DMS114 treated with DMSO at 0.1 percent for 48 hours (cell line): ENCODE results near the gene CNTN5.

Source experiments
- DNase-seq: peaks from one replicate; lab custom pipeline; 2025; ENCODE audit not compliant: unreplicated experiment; lab: John Stamatoyannopoulos, UW

CNTN5 gene

DNA sequence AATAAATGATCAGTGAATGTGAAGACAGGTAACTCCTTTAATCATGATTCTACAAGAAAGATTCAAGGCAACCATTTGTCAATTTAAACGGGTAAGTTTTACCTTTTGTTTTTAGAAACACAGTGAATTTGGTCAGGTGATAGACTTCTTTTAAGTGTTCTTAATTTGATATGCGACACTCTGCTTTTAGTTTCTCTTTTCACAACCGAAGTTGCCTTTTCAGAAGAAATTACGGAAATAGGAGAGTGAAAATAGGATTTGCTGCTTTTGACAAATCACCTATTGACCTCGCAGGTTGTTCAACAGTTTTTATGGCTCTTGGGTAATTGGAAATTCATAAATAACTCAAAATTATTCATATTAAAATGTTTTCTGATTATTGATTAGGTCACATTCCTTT, 142.1 kb downstream of the CNTN5 start:
- no peak for DNase-seq

DNA sequence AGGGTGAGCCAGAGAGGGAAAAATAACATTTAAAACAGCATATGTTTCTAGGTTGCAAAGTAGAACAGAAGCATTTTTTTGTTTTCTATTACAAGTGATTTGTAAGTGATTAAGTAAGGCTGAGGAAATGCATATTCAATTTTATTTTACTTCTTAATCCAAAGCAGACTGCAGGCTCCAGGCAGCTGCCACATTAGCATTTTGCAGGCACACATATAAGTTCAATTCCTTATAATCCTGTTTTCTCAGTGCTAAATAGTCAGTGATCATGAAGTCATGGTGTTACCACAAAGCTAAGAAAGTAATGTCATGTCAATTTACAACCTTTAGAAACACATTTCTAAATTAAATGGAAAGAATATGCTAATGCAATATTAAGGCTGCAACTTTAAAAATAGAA, 149.8 kb downstream of the CNTN5 start:
- no peak for DNase-seq

DNA sequence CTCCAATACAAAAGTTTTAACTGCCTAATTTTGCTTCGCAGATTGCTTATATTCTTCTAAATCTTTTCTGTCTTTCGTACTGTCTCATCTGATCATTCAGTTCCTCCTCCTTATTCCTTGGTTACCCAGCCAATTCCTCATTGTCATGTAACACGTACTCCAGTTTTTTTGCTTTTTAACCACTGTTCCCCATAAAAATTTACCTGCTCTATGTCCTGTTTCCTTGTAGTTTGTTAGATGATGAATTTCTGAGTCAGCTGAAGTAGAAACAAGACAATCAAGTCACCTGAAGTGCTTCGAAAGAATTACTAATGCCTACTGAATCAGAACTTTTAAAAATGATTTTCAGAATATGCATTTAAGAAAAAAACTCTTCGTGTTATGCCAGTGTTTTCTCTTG, 150.6 kb downstream of the CNTN5 start:
- DNase-seq = no peak

DNA sequence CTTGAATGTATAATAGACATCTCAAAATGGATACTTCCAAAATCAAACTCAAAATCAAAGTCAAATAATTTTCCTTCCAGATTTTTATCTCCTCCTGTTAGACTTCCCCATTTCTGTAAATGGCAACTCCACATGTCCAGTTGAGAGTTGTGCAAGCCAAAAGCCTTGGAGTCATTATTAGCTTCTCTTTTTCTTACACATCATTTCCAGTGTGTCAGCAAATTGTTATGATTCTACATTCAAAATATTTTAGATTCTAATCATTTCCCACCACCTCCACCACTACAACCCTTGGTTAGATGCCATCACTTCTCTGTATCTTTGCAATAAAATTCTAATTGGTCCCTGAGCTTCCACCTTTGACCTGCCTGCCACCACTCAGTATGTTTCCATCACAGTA, 155.7 kb downstream of the CNTN5 start:
- no peak for DNase-seq

DNA sequence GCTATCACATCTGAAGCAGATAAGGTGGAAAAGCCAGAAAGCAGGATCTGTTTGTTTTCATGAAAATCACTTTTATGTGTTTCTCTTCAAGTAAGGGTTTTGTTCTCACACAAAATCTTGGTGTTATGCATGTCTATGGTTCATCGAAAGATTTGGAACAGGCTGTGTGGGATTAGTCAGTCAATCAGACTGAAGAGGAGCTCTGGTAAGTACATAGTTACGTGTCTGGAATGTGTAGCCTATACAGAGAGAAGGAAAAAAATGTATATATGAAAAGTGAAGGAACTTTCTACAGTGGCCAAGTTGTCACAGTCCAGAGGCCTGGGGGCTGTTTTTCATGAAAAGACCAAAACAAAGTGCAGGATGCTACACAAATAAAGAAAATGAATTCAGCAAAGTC, 156.7 kb downstream of the CNTN5 start:
- no peak for DNase-seq

DNA sequence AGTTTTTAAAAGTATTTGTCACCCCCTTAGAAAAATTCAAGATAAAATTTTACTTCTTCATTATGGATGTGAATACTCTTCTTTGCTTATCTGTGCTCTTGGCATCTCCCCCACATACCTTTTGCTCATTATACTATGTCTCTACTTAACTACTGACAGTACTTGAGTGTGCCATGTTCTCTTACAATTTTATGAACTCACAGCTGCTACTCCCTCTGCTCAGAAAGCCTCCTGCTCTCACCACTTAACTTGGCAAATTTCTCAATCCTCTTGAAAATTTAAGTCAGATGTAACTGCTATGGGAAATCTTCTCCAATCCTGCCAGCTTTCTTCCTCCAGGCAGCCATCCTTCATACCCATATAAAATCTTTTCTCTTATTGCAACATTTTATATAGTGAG, 163.4 kb downstream of the CNTN5 start:
- no peak for DNase-seq

DNA sequence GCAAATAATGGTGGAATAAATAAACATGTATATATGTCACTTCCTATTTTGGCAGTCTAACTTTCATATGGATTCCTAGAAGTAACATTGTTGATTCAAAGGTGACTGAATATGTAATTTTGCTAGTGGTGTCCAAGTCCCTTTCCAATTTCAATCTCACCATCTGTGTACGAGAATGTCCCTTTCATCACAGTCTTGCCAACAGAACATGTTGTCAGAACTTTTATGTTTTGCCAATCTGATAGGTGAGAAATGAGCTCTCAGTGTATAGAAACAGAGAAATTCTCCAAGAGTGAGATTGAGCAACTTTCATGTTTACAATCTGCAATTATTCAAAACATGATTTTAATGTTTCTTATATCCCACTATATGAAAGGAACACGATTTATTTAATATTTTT, 167.5 kb downstream of the CNTN5 start:
- DNase-seq = no peak

DNA sequence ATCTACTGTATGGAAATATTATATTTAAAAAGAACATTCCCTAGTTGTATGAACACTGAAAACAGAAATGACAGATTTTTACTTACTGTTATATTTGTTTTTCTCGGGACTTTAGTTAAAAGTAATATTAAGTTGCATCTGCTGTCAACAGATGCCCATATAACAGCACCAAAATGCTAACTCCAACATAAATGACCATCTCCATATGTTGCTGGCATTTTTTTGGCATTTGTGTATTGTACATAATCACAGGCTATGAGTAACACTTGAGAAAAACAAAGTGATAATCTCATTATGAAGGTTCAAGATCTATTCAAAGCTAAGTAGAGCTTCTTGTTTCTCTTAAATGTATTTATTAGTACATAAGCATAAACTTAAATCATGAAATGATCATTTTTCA, 172.0 kb downstream of the CNTN5 start:
- no peak for DNase-seq

DNA sequence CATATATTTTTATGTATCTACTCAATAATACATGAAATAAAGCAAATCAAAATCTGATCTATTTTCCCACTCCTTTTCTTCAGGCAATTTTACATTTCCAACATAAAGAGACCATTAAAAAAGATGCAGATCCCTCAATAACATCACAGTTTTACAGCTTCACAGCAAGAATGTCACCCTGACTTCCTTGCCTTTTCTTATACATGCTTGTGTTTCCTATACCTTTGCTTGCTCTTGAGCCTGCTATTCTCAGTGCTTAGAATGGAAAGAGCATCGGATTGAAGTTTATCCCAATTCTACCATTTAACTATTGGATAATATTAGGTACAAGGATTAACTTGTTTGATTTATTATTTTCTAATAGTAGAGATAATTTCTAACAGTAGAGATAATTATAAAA, 176.7 kb downstream of the CNTN5 start:
- DNase-seq = no peak

DNA sequence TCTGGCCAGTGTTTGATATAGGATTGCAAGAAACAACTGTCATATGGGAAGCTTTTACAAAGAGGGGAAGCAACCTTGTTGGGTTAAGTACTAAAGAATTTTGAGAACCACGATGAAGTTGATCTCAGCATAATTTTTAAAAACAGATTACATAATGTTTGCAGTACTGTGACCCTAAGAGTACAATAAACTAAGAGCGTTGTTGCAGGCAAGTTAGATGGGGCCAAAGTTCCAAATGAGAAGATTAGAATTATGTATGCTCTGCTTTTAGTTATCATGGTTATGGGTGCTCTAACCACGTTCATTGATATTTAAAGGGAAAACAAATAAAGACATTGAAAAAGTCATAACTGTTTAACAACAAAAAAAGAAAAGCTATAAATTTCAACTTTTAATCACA, 177.5 kb downstream of the CNTN5 start:
- no peak for DNase-seq

DNA sequence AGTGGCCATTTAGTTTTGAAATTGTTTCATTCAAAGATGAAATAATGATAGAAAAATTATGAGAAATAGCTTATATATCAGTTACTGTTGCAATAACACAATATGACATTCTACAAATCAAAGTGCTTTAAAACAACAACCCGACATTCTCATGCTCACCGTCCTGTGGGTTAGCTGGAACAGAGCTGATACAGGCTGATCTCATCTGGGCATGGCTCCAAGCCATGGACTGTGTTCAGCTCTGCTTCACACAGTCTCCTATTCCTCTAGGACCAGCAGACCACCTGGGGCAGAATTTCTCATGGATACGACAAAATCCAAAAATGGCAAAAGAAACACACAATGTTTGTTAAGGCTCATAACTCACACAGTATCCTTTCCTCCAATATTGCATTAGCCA, 178.6 kb downstream of the CNTN5 start:
- DNase-seq = no peak

DNA sequence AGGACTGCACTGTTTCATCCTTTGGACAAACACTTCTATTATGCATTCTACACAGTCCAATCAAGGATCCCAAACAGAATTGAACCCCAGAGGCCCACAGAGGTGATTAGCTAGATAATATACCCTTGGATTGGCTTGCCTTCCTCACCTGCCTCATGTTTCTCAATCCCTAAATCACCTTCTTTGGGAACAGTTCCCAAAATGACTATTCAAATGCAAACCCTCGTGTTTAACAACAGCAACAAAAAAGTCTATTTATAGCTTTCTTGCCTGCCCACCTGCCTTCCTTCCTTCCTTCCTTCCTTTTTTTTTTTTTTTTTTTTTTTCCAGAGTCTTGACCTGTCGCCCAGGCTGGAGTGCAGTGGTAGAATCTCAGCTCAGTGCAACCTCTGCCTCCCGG, 180.0 kb downstream of the CNTN5 start:
- DNase-seq = no peak

DNA sequence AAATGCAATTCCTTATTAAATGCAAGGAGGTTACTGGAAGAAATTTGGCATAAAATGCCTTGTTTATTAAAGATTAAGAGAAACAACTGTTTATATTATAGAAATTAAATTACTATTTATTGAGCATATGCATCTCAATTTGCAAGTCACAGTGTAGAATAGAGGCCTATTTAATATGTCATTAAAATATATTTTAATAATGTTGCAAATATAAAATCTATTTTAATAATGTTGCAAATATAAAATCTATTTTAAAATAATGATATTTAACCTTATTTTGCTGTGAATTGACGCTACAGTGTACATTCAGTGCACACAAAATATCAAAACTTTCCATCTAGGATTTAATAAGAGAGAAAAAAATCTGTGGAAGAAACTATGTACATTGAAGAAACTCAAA, 188.1 kb downstream of the CNTN5 start:
- DNase-seq = no peak

DNA sequence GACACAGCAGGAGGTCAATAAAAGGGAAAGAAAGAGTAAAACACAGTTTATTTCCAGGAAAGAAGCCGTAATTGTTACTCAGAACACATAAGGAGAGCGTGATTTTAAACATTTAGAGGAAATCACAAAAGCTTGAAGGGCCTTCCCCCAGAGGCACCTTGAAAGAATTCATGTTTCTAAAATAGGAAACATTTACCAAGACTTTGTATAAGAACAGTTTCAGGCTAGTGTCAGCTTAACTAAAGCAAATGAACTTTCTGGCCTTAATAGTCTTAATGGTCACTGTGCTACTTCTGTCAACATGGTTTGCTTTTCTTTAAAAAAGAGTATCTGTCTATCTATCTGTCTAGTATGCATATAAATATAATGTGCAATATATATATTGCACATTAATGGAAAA, 208.8 kb downstream of the CNTN5 start:
- DNase-seq = no peak

DNA sequence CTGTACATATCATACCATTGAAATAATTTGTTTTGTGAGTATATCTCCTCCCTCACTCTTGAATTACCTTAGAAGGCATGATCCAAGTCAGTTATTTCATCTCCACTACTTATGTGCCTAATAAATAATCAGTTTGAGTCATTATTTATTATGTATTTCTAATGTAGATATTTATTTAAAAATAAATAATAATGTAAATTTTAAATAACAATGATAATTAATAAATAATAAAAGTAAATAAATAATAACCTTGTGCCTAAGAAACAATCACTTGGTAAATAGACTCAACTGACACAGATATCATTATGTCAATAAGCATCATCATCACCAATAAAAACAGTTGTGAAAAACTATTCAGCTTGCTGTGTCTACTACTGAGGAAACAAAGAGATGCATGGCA, 213.8 kb downstream of the CNTN5 start:
- no peak for DNase-seq

DNA sequence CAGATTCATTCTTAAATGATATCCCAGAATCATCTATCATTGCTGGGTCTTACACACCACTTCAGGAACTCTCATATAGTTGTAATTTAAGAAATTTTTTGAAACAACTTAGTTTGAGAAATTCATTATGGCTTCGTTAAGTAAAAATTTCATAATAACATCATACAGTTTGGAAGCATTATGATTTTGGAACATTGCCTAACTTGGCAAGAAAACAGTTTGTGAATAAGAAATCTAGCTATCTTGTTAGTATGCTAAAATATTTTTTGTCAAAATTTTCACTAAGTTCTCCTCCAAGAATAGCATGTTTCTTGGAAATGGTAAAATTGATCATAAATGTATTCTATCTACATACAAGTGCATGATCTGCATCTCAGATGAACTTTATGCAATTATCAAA, 217.7 kb downstream of the CNTN5 start:
- DNase-seq = no peak

DNA sequence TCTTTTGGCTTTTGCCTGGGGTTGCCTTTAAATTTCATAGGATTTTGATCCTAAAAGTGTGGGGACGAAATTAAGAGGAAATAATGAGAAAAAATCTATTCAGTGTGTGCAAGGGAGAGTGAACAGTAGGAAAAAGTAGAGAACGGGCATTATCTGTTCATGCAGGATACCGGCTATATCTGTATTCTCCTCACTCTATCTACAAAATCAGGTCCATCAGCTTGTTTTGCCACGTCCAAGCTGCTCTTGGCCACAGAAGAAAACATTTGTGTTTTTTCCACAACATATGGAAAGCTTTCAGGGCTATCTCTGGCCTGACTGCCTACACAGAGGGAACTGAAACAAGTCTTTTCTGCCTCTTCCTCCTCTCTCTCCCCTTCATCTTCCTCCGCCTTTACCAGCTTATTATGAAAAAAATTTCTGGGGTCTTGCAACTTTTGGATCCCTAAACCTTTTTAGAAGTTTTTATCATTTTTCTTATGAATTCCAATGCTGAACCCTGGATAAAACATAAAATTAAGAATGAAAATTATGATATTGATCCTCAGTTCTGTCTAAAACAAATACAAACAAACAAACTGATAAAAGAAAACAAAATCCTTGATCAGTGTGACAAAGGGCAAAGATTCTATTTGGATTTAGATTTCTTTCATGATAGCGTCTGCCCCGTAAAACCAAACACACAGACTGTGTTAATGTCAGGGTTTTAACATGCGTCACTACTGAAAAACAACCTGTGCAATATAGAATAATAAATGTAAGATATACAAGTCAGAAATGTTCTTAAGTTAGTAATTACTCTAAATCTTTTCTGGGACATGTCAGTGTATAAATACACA, 219.7 kb downstream of the CNTN5 start:
- no peak for DNase-seq

DNA sequence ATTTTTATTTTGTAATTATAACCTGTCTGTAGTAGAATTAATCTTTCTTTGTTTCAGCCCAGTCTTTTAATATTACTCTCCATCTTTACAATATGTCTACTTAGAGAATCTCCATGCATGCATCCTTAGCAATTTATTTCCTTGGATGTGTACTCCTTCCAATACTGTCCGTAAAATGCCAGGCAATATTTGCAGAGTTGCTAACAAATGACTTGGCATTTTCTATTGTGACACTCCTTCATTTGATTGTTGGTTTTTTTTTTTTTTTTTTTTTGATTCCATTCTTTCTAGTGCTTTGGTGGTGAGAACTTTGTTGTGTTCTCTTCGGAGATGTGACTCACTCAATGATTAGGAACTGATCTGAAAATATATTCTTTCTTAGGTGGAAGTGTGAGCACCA, 220.3 kb downstream of the CNTN5 start:
- DNase-seq = no peak

DNA sequence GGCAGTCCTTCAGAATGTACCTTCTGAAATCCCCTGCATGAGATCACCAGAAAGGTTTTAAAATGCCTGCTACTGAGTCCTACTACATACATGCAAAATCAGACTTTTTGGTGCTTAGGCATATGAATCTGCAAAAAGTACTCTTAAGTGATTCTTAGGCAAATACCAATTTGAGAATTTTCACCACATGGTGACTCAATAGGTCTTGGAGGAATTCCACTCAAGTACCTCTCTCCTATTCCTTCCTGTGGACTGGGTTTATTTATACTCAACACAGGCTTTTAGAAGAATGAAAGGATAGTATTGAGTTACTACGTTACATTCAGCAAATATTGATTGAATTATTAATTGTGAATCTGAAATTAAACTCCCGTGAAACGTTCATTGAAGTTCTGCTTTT, 223.9 kb downstream of the CNTN5 start:
- no peak for DNase-seq

DNA sequence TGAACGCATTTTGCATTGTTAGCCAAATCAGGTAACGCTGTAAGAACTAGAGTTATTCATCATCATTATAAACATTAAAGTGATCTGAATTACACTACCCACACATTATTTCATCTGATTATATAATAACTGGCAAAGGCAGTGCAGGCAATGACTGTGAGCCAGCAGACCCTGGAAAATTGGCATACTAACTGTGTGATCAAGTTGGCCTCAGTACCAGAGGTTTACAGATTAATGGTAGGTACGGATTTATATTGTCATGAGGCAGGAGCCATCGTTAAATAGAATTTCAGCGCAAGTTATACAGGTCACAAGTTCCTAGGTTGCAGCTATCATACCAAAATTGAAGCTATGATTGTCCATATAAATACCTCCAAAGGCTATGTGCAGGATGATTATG, 225.4 kb downstream of the CNTN5 start:
- no peak for DNase-seq

DNA sequence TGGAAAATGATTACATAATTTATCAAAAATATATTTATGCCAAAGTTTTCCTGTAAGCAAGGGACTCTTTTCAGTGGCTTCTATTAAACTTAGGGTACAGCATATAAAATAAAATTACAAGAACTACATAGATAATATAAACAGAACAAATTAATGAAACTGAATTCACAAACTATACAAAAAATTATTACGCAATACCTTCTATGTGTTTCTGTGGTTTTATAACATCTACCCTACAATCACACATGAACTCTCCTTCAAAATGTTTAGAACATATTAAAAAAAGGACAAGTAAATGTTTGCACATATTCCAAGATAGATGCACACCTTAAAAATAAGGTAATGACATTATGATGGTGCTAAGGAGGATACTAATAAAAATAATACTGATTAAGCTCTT, 235.9 kb downstream of the CNTN5 start:
- no peak for DNase-seq

DNA sequence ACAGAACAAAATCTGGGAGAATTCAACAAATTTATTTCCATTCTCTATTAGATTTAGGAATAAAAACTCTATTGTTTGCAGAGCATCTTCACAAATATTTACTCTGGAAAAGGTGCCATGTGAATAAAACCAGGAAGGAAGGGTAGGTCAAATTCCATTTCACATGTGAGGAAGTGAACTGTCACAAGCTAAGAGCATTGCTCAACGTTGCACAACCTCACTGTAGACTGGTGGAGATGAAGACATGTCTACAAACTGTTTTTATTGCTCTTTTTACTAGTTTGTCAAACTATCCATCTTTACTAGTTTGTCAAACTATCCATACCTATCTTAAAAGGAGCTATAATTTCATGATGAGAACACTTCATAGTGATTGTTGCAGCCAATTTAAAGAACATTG, 236.4 kb downstream of the CNTN5 start:
- DNase-seq = no peak

DNA sequence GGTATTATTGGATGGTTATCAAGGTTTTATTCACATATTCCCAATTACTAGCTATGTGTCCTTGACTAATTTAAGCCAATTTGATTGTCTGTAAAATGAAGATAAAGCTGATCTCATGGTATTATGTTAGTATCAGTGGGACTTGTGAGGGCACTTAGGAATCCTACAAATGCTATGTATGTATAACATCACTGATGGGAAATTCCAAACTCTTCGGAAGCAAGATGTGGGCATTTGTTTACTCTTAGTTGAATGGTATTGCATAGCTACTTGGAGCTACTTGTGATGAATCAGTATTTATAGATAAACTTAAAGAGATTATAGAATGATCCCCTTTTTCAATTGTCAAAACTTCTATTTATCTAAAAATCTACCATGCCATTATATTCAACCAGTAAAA, 239.9 kb downstream of the CNTN5 start:
- DNase-seq = no peak
